HepG2 (cell line): ENCODE results near the gene FBXO11. TPM values are rescaled to one million over a fixed set of nuclear protein-coding genes. Genes with fewer than 3 reads are reported as not detected.
A peak's percentile ranks its signal among the peaks of the same experiment; 100 is the strongest.

Experiments used
- AGO1 ChIP-seq: fragments of 200-400 bp; formaldehyde crosslinking; IDR thresholded peaks from 2 replicates; pipeline ENCODE4 v1.6.1; 2017; ENCODE audit warnings: mild to moderate bottlenecking, low read depth, low read length, moderate library complexity; ENCODE audit not compliant: poor library complexity, severe bottlenecking
- BCL3 ChIP-seq: sonication (generic); formaldehyde crosslinking; IDR thresholded peaks from 2 replicates; pipeline ENCODE4 v1.5.1; 2020; ENCODE audit warnings: mild to moderate bottlenecking, missing genetic modification reagents, moderate library complexity
- FOXC1 ChIP-seq: sonication (generic); formaldehyde crosslinking; IDR thresholded peaks from 2 replicates; pipeline ENCODE4 v1.8.0; 2022; ENCODE audit warnings: mild to moderate bottlenecking, missing genetic modification reagents, borderline replicate concordance
- NR0B2 ChIP-seq: sonication (generic); formaldehyde crosslinking; IDR thresholded peaks from 2 replicates; pipeline ENCODE4 v1.4.0; 2020; ENCODE audit warnings: mild to moderate bottlenecking, missing genetic modification reagents
- ZBTB10 ChIP-seq: sonication (generic); formaldehyde crosslinking; IDR thresholded peaks from 2 replicates; pipeline ENCODE4 v1.4.0; 2020; ENCODE audit warnings: missing genetic modification reagents, borderline replicate concordance
- ZNF781 ChIP-seq: sonication (generic); formaldehyde crosslinking; IDR thresholded peaks from 2 replicates; pipeline ENCODE4 v1.5.1; 2020; ENCODE audit warnings: borderline replicate concordance, mild to moderate bottlenecking, missing genetic modification reagents; ENCODE audit errors: not compliant biosample characterization
- polyA plus RNA-seq, 8 experiments: library from polyadenylated mRNA; depleted of rRNA in 3 of 8; stranded (reverse) in 7 of 8; unstranded in 1 of 8; fragments of >200 nt; fragmentation: Illumina TruSeq in 4 of 8; extraction: Trizol in 4 of 8; gene quantifications; 2 replicates each; pipeline versions ENCODE4 v1.2.1 to v1.2.3, GENCODE V29; 2011 to 2016; ENCODE audit warnings: low read depth in 4 of 8, missing spikeins in 1 of 8, mixed read lengths in 1 of 8; ENCODE audit not compliant: insufficient read depth in 1 of 8
- total RNA-seq, 5 experiments: library from RNA; depleted of rRNA; stranded (reverse); fragments of >200 nt; fragmentation: Illumina TruSeq; extraction: Trizol; gene quantifications; 2 replicates each; pipeline ENCODE4 v1.2.3, GENCODE V29; 2016; ENCODE audit warnings: low read depth in 1 of 5

Gene FBXO11
- total and polyA plus RNA-seq, 2 of the 13 experiments (the other 11 are each of a cell fraction or from before 2014, with no cell fraction given): 27.9 to 47.6 TPM

- peak; percentile 65; the same call in 1 of the 2 replicates for TF ChIP-seq FOXC1
- TF ChIP-seq NR0B2: no peak
- peak; percentile 9; the same call in 1 of the 2 replicates for TF ChIP-seq BCL3 (CRISPR knock-in tag)
- TF ChIP-seq AGO1: peak; percentile 18
- TF ChIP-seq ZBTB10: peak; percentile 27; the same call in 1 of the 2 replicates
- TF ChIP-seq ZNF781: peak; percentile 25
These were observed 727 bp downstream of the FBXO11 start (continued) for GRCh38 chr2:47905386-47906156.
